ENCODE results near the gene SDCBP2. TPM values are rescaled to one million over a fixed set of nuclear protein-coding genes. Genes with fewer than 3 reads are reported as not detected.

The SDCBP2 gene
- total RNA-seq, 1 experiment from 2014 or later: 1.9 TPM

GRCh38 chr20:1346315-1346969 is 17.5 kb upstream of the SDCBP2 start:
- no peak overlapping the region for H3K4me3 Mint-ChIP-seq
- no peak overlapping the region for H2AFZ ChIP-seq (ENCODE audit: low read length)
- peaks cover 10 to 14% of the 10 kb centered on the region in 2 experiments for H3K9me3 Mint-ChIP-seq
- no peak overlapping the region for H3K23ac ChIP-seq (ENCODE audit: insufficient read length, low read depth, low read length)
- WGBS (ENCODE audit: extremely low coverage, insufficient read length, low lambda C conversion rate): no CpG with 5 or more reads among the region's 2 CpGs
- no peak overlapping the region for H3K27ac Mint-ChIP-seq
- H3T11ph ChIP-seq (ENCODE audit: low read length): no peak overlapping the region
- no peak overlapping the region for H2AK5ac ChIP-seq (ENCODE audit: insufficient read length, low read length)
- H3K9ac ChIP-seq (ENCODE audit: extremely low read depth, insufficient read length, low read length): no peak overlapping the region
- no peaks in the 10 kb centered on the region for H3K23me2 ChIP-seq (ENCODE audit: insufficient read length, low read depth, low read length, poor library complexity, severe bottlenecking)
- H3K18ac ChIP-seq (ENCODE audit: insufficient read length, low read depth, low read length): no peak overlapping the region
- H3K27me3 ChIP-seq (ENCODE audit: insufficient read depth, low read length): no peaks in the 10 kb centered on the region; the same call in 1 of the 2 replicates
- no peak for TF ChIP-seq CTCF (conservative IDR thresholded peaks at IDR 0.05)
- H3K27me3 Mint-ChIP-seq (ENCODE audit: low read depth): no peaks in the 10 kb centered on the region
- no peaks in the 10 kb centered on the region for H3K4me1 Mint-ChIP-seq
- no peak overlapping the region for H4K8ac ChIP-seq (replicated peaks; ENCODE audit: insufficient read length, low read depth, low read length)
- no peak overlapping the region for H3K56ac ChIP-seq (ENCODE audit: insufficient read length, low read depth, low read length)
- H3K4ac ChIP-seq (ENCODE audit: low read depth, low read length): no peak overlapping the region
- H3K36me3 Mint-ChIP-seq (ENCODE audit: insufficient read depth in 1 of 3, low read depth in 3 of 3): peaks cover 8 to 30% (median 23%) of the 10 kb centered on the region in 3 experiments
- no peak overlapping the region for H3K27ac ChIP-seq (ENCODE audit: insufficient read length, low read depth, low read length)
- H3K4me1 ChIP-seq (ENCODE audit: insufficient read depth, low read length): no peaks in the 10 kb centered on the region
- no peak overlapping the region for H2BK12ac ChIP-seq (ENCODE audit: insufficient read length, low read depth, low read length)
- H4K5ac ChIP-seq (ENCODE audit: insufficient read length, low read depth, low read length): no peak overlapping the region
- H3K79me2 ChIP-seq (ENCODE audit: insufficient read depth, low read length): no peaks in the 10 kb centered on the region
- no peak overlapping the region for H3K4me2 ChIP-seq (ENCODE audit: insufficient read depth, insufficient read length, low read length)
- H3K14ac ChIP-seq (ENCODE audit: insufficient read depth, low read length): no peak overlapping the region
- no peaks in the 10 kb centered on the region for H3K9me3 ChIP-seq (ENCODE audit: control insufficient read depth, low read depth, low read length)
- no peak for DNase-seq
- H2BK15ac ChIP-seq (ENCODE audit: low read depth, low read length): no peak overlapping the region
- no peaks in the 10 kb centered on the region for H4K20me1 ChIP-seq (ENCODE audit: control insufficient read depth, insufficient read depth, insufficient read length)
- H4K91ac ChIP-seq (ENCODE audit: insufficient read length, low read depth, low read length): no peak overlapping the region
- H3K79me1 ChIP-seq (ENCODE audit: insufficient read depth, low read depth, low read length, poor library complexity, severe bottlenecking): no peaks in the 10 kb centered on the region
- no peak overlapping the region for H2BK120ac ChIP-seq (ENCODE audit: low read depth, low read length, poor library complexity, severe bottlenecking)
- no peak overlapping the region for H2BK5ac ChIP-seq (ENCODE audit: insufficient read length, low read length)
- no peak overlapping the region for H2BK20ac ChIP-seq (ENCODE audit: low read depth, low read length, poor library complexity, severe bottlenecking)

All from H9 (cell line).